HG02610 (cell line): ENCODE data around the gene BSPH1.
"Not testable (repeated sequence)": the region's sequence is repeated elsewhere in the genome, so short reads cannot be mapped to it uniquely, and the experiment has no call there.

Experiments used
- ATAC-seq: cut with Tn5 transposase; IDR thresholded peaks from one replicate; pipeline ENCODE4 v1.9.1; 2021; ENCODE audit warnings: mild to moderate bottlenecking, moderate library complexity; ENCODE audit not compliant: unreplicated experiment

BSPH1 gene

DNA sequence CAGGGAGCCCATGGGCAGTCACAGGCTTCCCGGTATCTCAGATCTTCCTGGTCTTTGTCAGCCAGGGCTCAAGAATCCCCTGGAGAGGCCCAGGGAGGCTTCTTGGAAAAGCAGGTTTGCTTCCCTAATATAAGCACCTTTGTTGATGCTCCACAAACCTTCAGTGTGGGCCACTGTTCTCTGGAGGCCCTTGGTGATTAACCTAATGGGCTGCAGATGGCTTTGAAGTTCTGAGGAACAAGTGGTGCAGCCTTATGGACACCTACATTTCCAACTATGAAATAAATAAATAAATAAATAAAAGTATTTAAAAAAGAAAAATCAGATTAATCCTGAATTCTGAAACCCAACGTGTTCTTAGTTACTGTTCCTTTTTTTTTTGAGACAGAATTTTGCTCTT lies at the start of gene BSPH1:
TSS of gene BSPH1 (minus strand) at position 101 of the 400 bp plus-strand sequence. CDS start at position 12, 89 bp downstream.
- ATAC-seq, result no peak

- no peak for ATAC-seq
These were observed 44.8 kb upstream of the BSPH1 start for GRCh38 chr19:48036765-48037164.

DNA sequence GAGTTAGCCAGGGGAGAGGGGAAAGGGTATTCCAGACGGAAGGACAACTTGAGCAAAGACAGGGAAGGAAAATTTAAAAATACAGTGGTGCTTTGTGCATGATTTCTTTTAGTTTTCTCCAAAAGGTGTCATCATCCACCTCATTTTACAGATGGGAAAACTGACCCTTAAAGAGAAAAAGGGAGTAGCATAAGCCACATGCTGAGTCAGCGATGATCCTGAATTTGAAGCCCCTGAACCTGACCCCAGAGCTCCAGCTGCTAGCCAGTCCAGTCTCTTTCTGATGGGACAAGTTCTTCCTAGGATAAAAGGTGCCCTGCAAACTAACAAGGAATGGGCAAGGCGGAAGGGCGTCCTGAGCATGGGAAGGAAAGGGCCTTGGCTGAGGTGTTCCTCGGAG lies 41.6 kb upstream of the BSPH1 start:
- no peak for ATAC-seq

- no peak for ATAC-seq
These were observed 38.1 kb upstream of the BSPH1 start for GRCh38 chr19:48030073-48030472.

DNA sequence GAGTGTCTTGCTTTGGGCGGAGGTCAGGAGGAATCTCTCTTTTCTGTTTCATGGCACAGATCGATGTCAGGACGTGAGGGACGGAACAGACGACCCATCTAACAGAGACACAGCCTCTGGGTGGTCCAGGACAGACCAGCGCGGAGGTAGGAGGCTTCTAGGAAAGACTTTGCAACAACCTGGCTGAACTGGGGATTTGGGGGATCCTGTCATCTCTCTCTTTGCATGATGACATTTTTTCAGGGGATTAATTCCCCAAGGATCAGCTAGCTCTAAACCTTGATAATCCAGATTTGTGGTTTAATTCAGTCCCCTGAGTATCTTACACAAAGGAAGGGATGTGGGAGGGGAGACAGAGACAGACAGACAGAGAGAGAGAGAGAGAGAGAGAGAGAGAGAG lies 37.5 kb upstream of the BSPH1 start:
- ATAC-seq, result no peak

- ATAC-seq, result no peak
These were observed 33.5 kb upstream of the BSPH1 start for GRCh38 chr19:48025480-48025879.

DNA sequence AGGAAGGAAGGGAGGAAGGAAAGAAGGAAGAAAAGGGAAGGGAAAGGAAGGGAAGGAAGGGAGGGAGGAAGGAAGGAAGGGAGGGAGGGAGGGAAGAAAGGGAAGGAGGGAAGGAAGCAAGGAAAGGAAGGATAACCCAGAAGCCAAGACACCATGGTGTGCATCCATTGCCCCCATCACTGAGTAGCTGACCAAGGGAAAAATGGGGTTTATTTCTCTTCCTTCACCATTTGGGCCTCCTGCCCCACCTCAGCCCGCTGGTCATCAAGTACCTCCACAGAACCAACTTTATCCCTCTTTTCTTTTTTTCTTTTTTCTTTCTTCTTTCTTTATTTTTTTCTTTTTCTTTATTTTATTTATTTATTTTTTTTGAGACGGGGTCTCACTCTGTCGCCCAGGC lies 31.5 kb upstream of the BSPH1 start:
- ATAC-seq, result no peak

DNA sequence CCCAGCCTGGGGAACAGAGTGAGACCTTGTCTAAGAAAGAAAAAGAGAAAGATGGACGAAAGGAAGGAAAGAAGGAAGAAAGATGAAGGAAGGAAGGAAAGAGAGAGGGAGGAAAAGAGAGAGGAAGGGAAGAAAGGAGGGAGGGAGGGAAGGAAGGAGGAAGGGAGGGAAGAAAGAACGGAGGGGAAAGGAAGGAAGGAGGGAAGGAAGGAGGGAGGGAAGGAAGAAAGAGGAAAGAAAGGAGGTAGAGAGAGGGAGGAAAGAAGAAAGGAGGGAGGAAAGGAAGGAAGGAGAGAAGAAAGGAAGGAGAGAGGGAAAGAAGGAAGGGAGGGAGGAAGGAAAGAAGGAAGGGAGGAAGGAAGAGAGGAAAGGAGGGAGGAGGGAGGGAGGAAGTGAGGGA lies 31.0 kb upstream of the BSPH1 start:
- ATAC-seq, result no peak

GRCh38 chr19:48020686-48021085 lies 28.7 kb upstream of the BSPH1 start:
- no peak for ATAC-seq

- ATAC-seq, result no peak
These were observed 19.2 kb upstream of the BSPH1 start for GRCh38 chr19:48010932-48011758.

DNA sequence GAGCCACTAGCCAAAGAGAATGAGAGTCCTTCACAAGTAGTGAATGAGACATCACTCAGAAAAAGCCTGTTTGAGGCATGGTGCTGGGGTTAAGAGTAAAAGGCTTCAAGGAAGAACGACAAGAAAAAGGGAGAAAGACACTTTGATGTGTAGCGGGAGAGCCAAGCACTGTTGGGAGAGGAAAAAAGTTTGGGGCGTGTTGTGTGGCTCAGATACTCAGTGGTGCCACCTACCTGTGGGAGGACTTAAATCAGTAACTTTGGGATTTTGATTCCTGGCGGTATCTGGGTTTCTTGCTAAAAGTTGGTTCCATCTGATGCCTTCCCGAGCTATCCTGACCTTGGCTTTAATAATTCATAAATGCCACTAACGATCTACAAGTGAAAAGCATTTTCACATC lies 14.8 kb upstream of the BSPH1 start:
- ATAC-seq, result no peak

DNA sequence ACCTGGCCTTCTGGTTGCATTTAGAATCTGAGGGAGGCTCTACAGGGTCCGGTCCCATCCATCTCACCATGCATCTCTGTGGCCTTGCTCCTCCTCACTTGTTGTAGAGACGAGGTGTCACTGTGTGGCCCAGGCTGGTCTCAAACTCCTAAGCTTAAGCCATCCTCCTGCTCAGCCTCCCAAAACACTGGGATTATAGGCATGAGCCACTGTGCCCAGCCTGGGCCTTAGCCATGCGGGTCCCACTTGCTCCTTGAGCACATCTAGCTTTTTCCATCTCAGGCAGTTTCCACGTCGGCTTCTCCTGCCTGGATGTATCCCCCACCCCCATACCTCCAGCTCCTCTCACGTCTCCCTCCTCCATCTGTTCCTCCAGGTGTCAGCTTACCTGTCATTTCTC lies 12.3 kb upstream of the BSPH1 start:
- ATAC-seq, result no peak

DNA sequence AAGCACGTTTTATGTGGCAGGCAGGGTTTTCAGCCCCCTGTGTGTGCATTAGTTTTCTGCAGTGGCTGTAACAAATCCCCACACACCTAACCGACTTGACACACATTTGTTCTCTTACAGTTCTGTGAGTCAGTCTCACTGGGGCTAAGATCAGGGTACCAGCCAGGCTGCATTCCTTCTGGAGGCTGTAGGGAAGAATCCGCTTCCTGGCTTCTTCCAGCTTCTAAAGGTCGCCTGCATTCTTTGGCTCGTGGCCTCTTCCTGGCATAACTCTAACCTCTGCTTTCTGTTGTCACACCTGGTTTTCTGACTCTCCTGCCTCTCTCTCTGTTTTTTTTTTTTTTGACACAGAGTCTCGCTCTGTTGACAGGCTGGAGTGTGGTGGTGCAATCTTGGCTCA lies 8.9 kb upstream of the BSPH1 start:
- no peak for ATAC-seq

GRCh38 chr19:47998800-47999199 lies 6.8 kb upstream of the BSPH1 start:
- ATAC-seq, result no peak

- ATAC-seq, result no peak
These were observed 4.3 kb upstream of the BSPH1 start for GRCh38 chr19:47996230-47996727.

DNA sequence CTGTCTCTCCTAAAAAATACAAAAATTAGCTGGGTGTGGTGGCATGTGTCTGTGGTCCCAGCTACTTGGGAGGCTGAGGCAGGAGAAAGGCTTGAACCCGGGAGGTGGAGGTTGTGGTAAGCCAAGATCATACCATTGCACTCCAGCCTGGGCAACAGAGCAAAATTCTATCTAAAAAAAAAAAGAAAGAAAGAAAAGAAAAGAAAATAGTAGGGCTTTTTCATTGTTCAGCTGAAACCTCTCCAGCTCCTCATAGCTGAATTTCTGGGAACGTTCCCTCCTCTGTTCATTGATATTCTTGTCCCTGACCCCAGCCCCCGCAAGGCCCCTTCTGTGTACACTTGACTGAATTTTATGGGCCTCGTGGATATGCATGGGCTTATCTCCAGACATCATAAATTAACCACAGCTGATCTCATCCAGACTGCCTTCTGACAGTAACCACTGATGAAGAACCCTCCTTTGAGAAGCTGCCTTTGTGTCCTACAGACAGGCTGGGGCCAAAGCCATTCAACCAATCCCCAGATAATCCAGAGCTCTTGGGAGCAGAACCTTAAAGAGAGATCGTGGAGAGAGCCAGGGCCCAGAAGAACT lies 2.3 kb upstream of the BSPH1 start, which contains the start of gene ELSPBP1:
TSS of gene ELSPBP1 (plus strand) at position 424 of the 594 bp plus-strand sequence. CDS start 14,036 bp downstream, outside the sequence.
- no peak for ATAC-seq

- ATAC-seq, result no peak
These were observed 670 bp downstream of the BSPH1 start for GRCh38 chr19:47991191-47991808.

DNA sequence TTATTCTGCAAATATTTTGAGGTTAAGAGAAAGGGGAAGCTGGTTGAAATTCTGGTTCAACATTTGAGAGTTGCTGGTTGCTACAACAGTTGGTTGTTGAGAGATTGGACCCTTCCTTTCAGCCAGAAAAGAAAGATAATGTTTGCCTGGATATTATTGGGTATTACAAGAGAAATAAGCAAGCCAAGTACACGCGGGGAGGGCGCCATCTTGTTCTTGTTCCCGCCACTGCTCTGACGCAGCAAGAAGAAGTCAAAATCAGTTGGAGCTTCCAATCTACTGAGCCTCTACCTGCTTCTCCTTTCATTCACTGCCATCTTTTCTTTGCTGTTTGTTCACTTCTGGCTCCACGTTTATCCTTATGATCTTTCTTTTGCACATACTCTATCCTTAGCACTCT lies 18.4 kb downstream of the BSPH1 start:
- no peak for ATAC-seq

- ATAC-seq, result not testable (repeated sequence)
These were observed 36.0 kb downstream of the BSPH1 start for GRCh38 chr19:47955936-47956335.

GRCh38 chr19:47952132-47952531 lies 39.8 kb downstream of the BSPH1 start:
- not testable (repeated sequence) for ATAC-seq

- not testable (repeated sequence) for ATAC-seq
These were observed 42.0 kb downstream of the BSPH1 start for GRCh38 chr19:47949852-47950521.
